H1 (cell line): ENCODE results near the gene DDIAS. TPM values are rescaled to one million over a fixed set of nuclear protein-coding genes. Genes with fewer than 3 reads are reported as not detected.
"Not testable (repeated sequence)": the region's sequence is repeated elsewhere in the genome, so short reads cannot be mapped to it uniquely, and the experiment has no call there.

Source experiments
- CTCF ChIA-PET: fragments of 300-600 bp; sonication (Branson Sonifier 250); formaldehyde crosslinking; loops from one replicate; lab custom pipeline; 2021; ENCODE audit not compliant: partially characterized antibody; lab: Charles Lee
- POLR2A ChIA-PET: fragments of 300-600 bp; sonication (Branson Sonifier 250); formaldehyde crosslinking; loops from one replicate; lab custom pipeline; 2021; ENCODE audit warnings: inconsistent platforms; ENCODE audit not compliant: partially characterized antibody; lab: Charles Lee
- DNase-seq, 2 experiments: peaks; one replicate each; pipeline versions ENCODE4 v3.0.0 to v3.0.0-alpha.2; 2010 to 2022; ENCODE audit warnings: low spot score in 2 of 2, low read depth in 1 of 2, mixed read lengths in 1 of 2
- FAIRE-seq: peaks from 2 replicates; lab custom pipeline; 2011; peaks lifted over from hg19 to GRCh38; lab: Jason Lieb, UNC
- H2AFZ ChIP-seq: 2 replicates; pipeline ENCODE4 v1.8.1; 2012; ENCODE audit warnings: low read length, inconsistent platforms
- H2AK5ac ChIP-seq: 2 replicates; pipeline ENCODE4 v1.6.1; 2013; ENCODE audit warnings: low read depth, low read length
- H2BK120ac ChIP-seq: replicated peaks from 2 replicates; pipeline ENCODE3; 2013; ENCODE audit warnings: low read depth, low read length, inconsistent platforms
- H2BK12ac ChIP-seq: 2 replicates; pipeline ENCODE4 v1.6.1; 2013; ENCODE audit warnings: low read depth, low read length
- H2BK15ac ChIP-seq: 2 replicates; pipeline ENCODE4 v1.6.1; 2013; ENCODE audit warnings: low read length
- H2BK20ac ChIP-seq: 2 replicates; pipeline ENCODE4 v1.6.1; 2013; ENCODE audit warnings: low read length
- H2BK5ac ChIP-seq: 2 replicates; pipeline ENCODE4 v1.6.1; 2013; ENCODE audit warnings: low read depth, low read length
- H3K14ac ChIP-seq: 2 replicates; pipeline ENCODE4 v1.6.1; 2013; ENCODE audit warnings: inconsistent platforms; ENCODE audit not compliant: insufficient read length
- H3K18ac ChIP-seq: 2 replicates; pipeline ENCODE4 v1.6.1; 2013; ENCODE audit warnings: low read length; ENCODE audit errors: extremely low read depth
- H3K23ac ChIP-seq: 2 replicates; pipeline ENCODE4 v1.6.1; 2013; ENCODE audit warnings: inconsistent platforms; ENCODE audit not compliant: insufficient read length
- H3K23me2 ChIP-seq: 2 replicates; pipeline ENCODE4 v1.6.1; 2013; ENCODE audit warnings: low read depth, low read length
- H3K27ac ChIP-seq: 2 replicates; pipeline ENCODE4 v1.6.1; 2011; ENCODE audit warnings: low read depth, low read length, inconsistent platforms
- H3K27me3 ChIP-seq, 4 experiments: replicated peaks in 1 of 4; 1 replicate in 1 of 4; 2 replicates in 3 of 4; pipeline versions ENCODE4 v1.6.1 to v1.8.1; 2011 to 2013; ENCODE audit warnings: low read length in 3 of 4, mild to moderate bottlenecking in 3 of 4, inconsistent platforms in 2 of 4, mixed read lengths in 2 of 4, moderate library complexity in 1 of 4; ENCODE audit not compliant: control insufficient read depth in 3 of 4, insufficient read depth in 3 of 4; ENCODE audit errors: extremely low read depth in 1 of 4
- H3K36me3 ChIP-seq, 4 experiments: 2 replicates each; pipeline versions ENCODE4 v1.6.1 to v1.8.1; 2011 to 2013; ENCODE audit warnings: mild to moderate bottlenecking in 4 of 4, low read length in 3 of 4, moderate library complexity in 2 of 4, control low read depth in 1 of 4, inconsistent platforms in 1 of 4; ENCODE audit not compliant: insufficient read depth in 4 of 4, control insufficient read depth in 2 of 4
- H3K4ac ChIP-seq: replicated peaks from 2 replicates; pipeline ENCODE3; 2013; ENCODE audit warnings: low read length, low read depth, mixed read lengths, inconsistent platforms; ENCODE audit not compliant: insufficient read length
- H3K4me1 ChIP-seq, 4 experiments: replicated peaks in 1 of 4; 1 replicate in 1 of 4; 2 replicates in 3 of 4; pipeline versions ENCODE4 v1.6.1 to v1.8.1; 2011 to 2013; ENCODE audit warnings: low read length in 3 of 4, inconsistent platforms in 2 of 4, mixed read lengths in 1 of 4; ENCODE audit not compliant: insufficient read depth in 4 of 4, control insufficient read depth in 3 of 4
- H3K4me2 ChIP-seq, 2 experiments: 2 replicates each; pipeline versions ENCODE4 v1.6.1 to v1.8.1; 2011 to 2013; ENCODE audit warnings: low read depth in 2 of 2, low read length in 2 of 2, control low read depth in 1 of 2, inconsistent platforms in 1 of 2, mild to moderate bottlenecking in 1 of 2; ENCODE audit not compliant: insufficient read depth in 1 of 2
- H3K4me3 ChIP-seq, 4 experiments: fragments of 200-600, 300-600 bp in 1 of 4; sonication (generic), shearing (Covaris generic), sonication (Bioruptor Twin) in 1 of 4; 2 replicates each; pipeline versions ENCODE4 v1.5.1 to v1.8.1; 2011 to 2016; ENCODE audit warnings: low read length in 4 of 4, low read depth in 3 of 4, control low read depth in 2 of 4, inconsistent platforms in 2 of 4, mild to moderate bottlenecking in 2 of 4, mixed read lengths in 1 of 4, moderate library complexity in 1 of 4; ENCODE audit not compliant: insufficient read depth in 2 of 4; ENCODE audit errors: extremely low read depth in 1 of 4
- H3K56ac ChIP-seq: replicated peaks from 2 replicates; pipeline ENCODE3; 2013; ENCODE audit warnings: low read depth, mild to moderate bottlenecking, mixed read lengths, low read length, inconsistent platforms; ENCODE audit not compliant: insufficient read length
- H3K79me1 ChIP-seq: 2 replicates; pipeline ENCODE4 v1.6.1; 2013; ENCODE audit warnings: low read depth, low read length, control low read depth
- H3K79me2 ChIP-seq, 2 experiments: 2 replicates each; pipeline versions ENCODE4 v1.6.1 to v1.8.1; 2012 to 2013; ENCODE audit warnings: low read length in 2 of 2, mild to moderate bottlenecking in 2 of 2, inconsistent platforms in 1 of 2; ENCODE audit not compliant: insufficient read depth in 2 of 2, control insufficient read depth in 1 of 2
- H3K9ac ChIP-seq, 4 experiments: replicated peaks in 1 of 4; 1 replicate in 1 of 4; 2 replicates in 3 of 4; pipeline versions ENCODE4 v1.6.1 to v1.8.1; 2011 to 2013; ENCODE audit warnings: low read depth in 3 of 4, low read length in 3 of 4, control low read depth in 2 of 4, mild to moderate bottlenecking in 2 of 4, moderate library complexity in 2 of 4, inconsistent platforms in 1 of 4; ENCODE audit errors: extremely low read depth in 1 of 4
- H3K9me3 ChIP-seq, 2 experiments: 2 replicates each; pipeline versions ENCODE4 v1.6.1 to v1.8.1; 2012 to 2013; ENCODE audit warnings: mild to moderate bottlenecking in 2 of 2, moderate library complexity in 2 of 2, control low read depth in 1 of 2, inconsistent platforms in 1 of 2, low read depth in 1 of 2, low read length in 1 of 2, mixed read lengths in 1 of 2; ENCODE audit not compliant: insufficient read depth in 2 of 2
- H4K20me1 ChIP-seq, 2 experiments: replicated peaks in 1 of 2; 2 replicates each; pipeline versions ENCODE3 to v1.8.1; 2011 to 2013; ENCODE audit warnings: inconsistent platforms in 2 of 2, low read length in 2 of 2, mild to moderate bottlenecking in 1 of 2; ENCODE audit not compliant: insufficient read depth in 2 of 2, control insufficient read depth in 1 of 2
- H4K5ac ChIP-seq: 2 replicates; pipeline ENCODE4 v1.6.1; 2013; ENCODE audit warnings: low read length, low read depth, mixed read lengths, inconsistent platforms; ENCODE audit not compliant: insufficient read length
- H4K8ac ChIP-seq: 2 replicates; pipeline ENCODE4 v1.8.0; 2013; ENCODE audit warnings: mild to moderate bottlenecking, moderate library complexity, low read length, inconsistent platforms; ENCODE audit not compliant: insufficient read depth; ENCODE audit errors: extremely low read depth
- H4K91ac ChIP-seq: replicated peaks from 2 replicates; pipeline ENCODE3; 2013; ENCODE audit warnings: low read length, mixed read lengths, inconsistent platforms; ENCODE audit not compliant: insufficient read length
- WGBS, 2 experiments: shearing (Covaris generic) in 1 of 2; methylation state at CpG; one replicate each; pipeline versions ENCODE4 v1.1.6 to v1.1.7; 2013 to 2015; ENCODE audit warnings: low lambda C conversion rate in 2 of 2, mixed read lengths in 2 of 2, inconsistent platforms in 1 of 2, low coverage in 1 of 2, missing lambda C conversion rate in 1 of 2; ENCODE audit not compliant: insufficient replicate concordance in 2 of 2, insufficient coverage in 1 of 2, insufficient read length in 1 of 2; ENCODE audit errors: extremely low coverage in 1 of 2, missing lambda C conversion rate in 1 of 2; 5-methylcytosine and 5-hydroxymethylcytosine counted together
- polyA plus RNA-seq, 7 experiments: library from polyadenylated mRNA; depleted of rRNA in 3 of 7; stranded (reverse) in 5 of 7; unstranded in 2 of 7; fragments of >200 nt in 5 of 7; fragments of 200-250 nt in 2 of 7; gene quantifications; 1 replicate in 5 of 7; 2 replicates in 1 of 7; 4 replicates in 1 of 7; pipeline versions ENCODE4 v1.2.1 to v1.2.3, GENCODE V29; 2011 to 2013; ENCODE audit warnings: missing spikeins in 2 of 7, mixed read lengths in 2 of 7
- total RNA-seq: library from RNA; stranded (reverse); fragmentation: NEBNext Ultra II Directional; extraction: Animal tissue kit (Norgen Biotek cat#: 25700); gene quantifications from 2 replicates; pipeline ENCODE4 v1.2.1, GENCODE V29; 2021

DDIAS gene
- total and polyA plus RNA-seq, 2 of the 8 experiments (the other 6 are each of a cell fraction or from before 2014, with no cell fraction given), result 11.6 to 25.7 TPM

DNA sequence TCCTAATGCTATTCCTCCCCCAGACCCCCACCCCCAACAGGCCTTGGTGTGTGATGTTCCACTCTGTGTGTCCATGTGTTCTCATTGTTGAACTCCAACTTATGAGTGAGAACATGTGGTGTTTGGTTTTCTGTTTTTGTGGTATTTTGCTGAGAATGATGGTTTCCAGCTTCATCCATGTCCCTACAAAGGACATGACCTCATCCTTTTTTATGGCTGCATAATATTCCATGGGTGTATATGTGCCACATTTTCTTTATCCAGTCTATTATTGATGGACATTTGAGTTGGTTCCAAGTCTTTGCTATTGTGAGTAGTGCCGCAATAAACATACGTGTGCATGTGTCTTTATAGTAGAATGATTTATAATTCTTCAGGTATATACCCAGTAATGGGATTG lies 49.0 kb downstream of the DDIAS start:
- H4K91ac ChIP-seq, H2BK5ac ChIP-seq, H3K4ac ChIP-seq, H3K4me2 ChIP-seq, FAIRE-seq, H2BK20ac ChIP-seq, POLR2A ChIA-PET, H3K56ac ChIP-seq, H3K23me2 ChIP-seq, H4K20me1 ChIP-seq, H3K18ac ChIP-seq, DNase-seq, H3K27me3 ChIP-seq, H2AK5ac ChIP-seq, H2AFZ ChIP-seq, H2BK12ac ChIP-seq, H2BK120ac ChIP-seq, H3K79me1 ChIP-seq, H3K14ac ChIP-seq, H3K79me2 ChIP-seq, H3K27ac ChIP-seq, H3K9ac ChIP-seq, H4K5ac ChIP-seq, H4K8ac ChIP-seq, H3K36me3 ChIP-seq, H3K4me3 ChIP-seq, H3K9me3 ChIP-seq, H3K23ac ChIP-seq, H3K4me1 ChIP-seq, H2BK15ac ChIP-seq: not testable (repeated sequence)
- CTCF ChIA-PET, result interaction anchor here (0.6 kb wide), 1 partner anchor 24 kb away, joined by 3 read pairs; no protein-coding TSS in a partner anchor
- 97% methylated on average over 2 of the region's 2 CpGs; no CpG with 5 or more reads in 1 of the 2 experiments for WGBS, 2 experiments
